IMR-90 (cell line): ENCODE measurements around the gene KCNMA1. TPM values are rescaled to one million over a fixed set of nuclear protein-coding genes. Genes with fewer than 3 reads are reported as not detected.

Experiments used
- ATAC-seq: fragments of 200-7000 bp; cut with Tn5 transposase; 2 replicates; pipeline ENCODE4 v1.9.1; 2020; ENCODE audit warnings: low read depth, mild to moderate bottlenecking, moderate library complexity
- BruUV-seq: library from RNA; stranded (reverse); fragments of 400-500 nt; replicated peaks from 2 replicates; lab custom pipeline; 2021; lab: Mats Ljungman, UMichigan
- CTCF ChIA-PET: fragments of 300-600 bp; formaldehyde crosslinking; extraction: SDS; loops from one replicate; lab custom pipeline; 2021; ENCODE audit warnings: antibody characterized with exemption; lab: Yijun Ruan, JAX
- POLR2A ChIA-PET: fragments of 300-600 bp; sonication (Branson Sonifier 250); formaldehyde crosslinking; loops from one replicate; lab custom pipeline; 2022; ENCODE audit warnings: antibody characterized with exemption; ENCODE audit not compliant: unreplicated experiment; lab: Charles Lee
- DNase-seq: peaks from one replicate; pipeline ENCODE4 v3.0.0; 2013
- H2AFZ ChIP-seq: replicated peaks from 2 replicates; pipeline ENCODE3; 2013; ENCODE audit warnings: low read length, mild to moderate bottlenecking; ENCODE audit not compliant: poor library complexity
- H2AK5ac ChIP-seq: 2 replicates; pipeline ENCODE4 v1.6.1; 2013; ENCODE audit warnings: low read depth, low read length, inconsistent platforms
- H2AK9ac ChIP-seq: replicated peaks from 2 replicates; pipeline ENCODE3; 2013; ENCODE audit warnings: mild to moderate bottlenecking, low read depth, low read length, moderate library complexity; ENCODE audit not compliant: poor library complexity
- H2BK120ac ChIP-seq: 2 replicates; pipeline ENCODE4 v1.6.1; 2013; ENCODE audit warnings: low read depth, low read length, inconsistent platforms
- H2BK15ac ChIP-seq: 3 replicates; pipeline ENCODE4 v1.6.1; 2013; ENCODE audit warnings: low read depth, low read length, inconsistent platforms
- H2BK20ac ChIP-seq: 2 replicates; pipeline ENCODE4 v1.6.1; 2013; ENCODE audit warnings: low read depth, mild to moderate bottlenecking, inconsistent platforms, low read length, moderate library complexity
- H2BK5ac ChIP-seq: 2 replicates; pipeline ENCODE4 v1.6.1; 2013; ENCODE audit warnings: mild to moderate bottlenecking, low read depth, low read length, inconsistent platforms; ENCODE audit not compliant: poor library complexity, severe bottlenecking
- H3K14ac ChIP-seq: replicated peaks from 2 replicates; pipeline ENCODE4 v1.6.1; 2013; ENCODE audit warnings: low read depth, low read length, inconsistent platforms
- H3K18ac ChIP-seq: 2 replicates; pipeline ENCODE4 v1.6.1; 2013; ENCODE audit warnings: low read depth, low read length, control low read depth
- H3K23ac ChIP-seq: 2 replicates; pipeline ENCODE4 v1.6.1; 2013; ENCODE audit warnings: low read depth, low read length, inconsistent platforms
- H3K27ac ChIP-seq: 2 replicates; pipeline ENCODE4 v1.5.1; 2013; ENCODE audit warnings: mild to moderate bottlenecking, control low read depth, low read length; ENCODE audit not compliant: insufficient read depth
- H3K27me3 ChIP-seq: 2 replicates; pipeline ENCODE4 v1.6.1; 2013; ENCODE audit warnings: low read length; ENCODE audit not compliant: control insufficient read depth, insufficient read depth
- H3K36me3 ChIP-seq: 2 replicates; pipeline ENCODE4 v1.6.1; 2013; ENCODE audit warnings: low read length, mixed read lengths; ENCODE audit not compliant: control insufficient read depth, insufficient read depth
- H3K4ac ChIP-seq: 2 replicates; pipeline ENCODE4 v1.6.1; 2013; ENCODE audit warnings: low read depth, low read length, inconsistent platforms
- H3K4me1 ChIP-seq: 2 replicates; pipeline ENCODE4 v1.6.1; 2013; ENCODE audit warnings: low read length, mixed read lengths; ENCODE audit not compliant: control insufficient read depth, insufficient read depth
- H3K4me2 ChIP-seq: 2 replicates; pipeline ENCODE4 v1.6.1; 2013; ENCODE audit warnings: low read depth, mild to moderate bottlenecking, control low read depth, low read length, moderate library complexity
- H3K4me3 ChIP-seq: 2 replicates; pipeline ENCODE4 v1.5.1; 2013; ENCODE audit warnings: low read depth, mild to moderate bottlenecking, control low read depth, low read length, moderate library complexity; ENCODE audit not compliant: insufficient read depth
- H3K56ac ChIP-seq: 2 replicates; pipeline ENCODE4 v1.6.1; 2013; ENCODE audit warnings: low read length, inconsistent platforms; ENCODE audit not compliant: insufficient read depth; ENCODE audit errors: extremely low read depth
- H3K79me1 ChIP-seq, 2 experiments: 2 replicates each; pipeline ENCODE4 v1.6.1; 2013; ENCODE audit warnings: low read length in 2 of 2, inconsistent platforms in 1 of 2, low read depth in 1 of 2
- H3K9ac ChIP-seq: 2 replicates; pipeline ENCODE4 v1.6.1; 2013; ENCODE audit warnings: low read depth, low read length, control low read depth
- H3K9me1 ChIP-seq: 2 replicates; pipeline ENCODE4 v1.6.1; 2013; ENCODE audit warnings: low read length, inconsistent platforms; ENCODE audit not compliant: insufficient read depth
- H3K9me3 ChIP-seq: 2 replicates; pipeline ENCODE4 v1.6.1; 2013; ENCODE audit warnings: low read length; ENCODE audit not compliant: control insufficient read depth, insufficient read depth
- H4K20me1 ChIP-seq: 2 replicates; pipeline ENCODE4 v1.6.1; 2013; ENCODE audit warnings: low read length, inconsistent platforms; ENCODE audit not compliant: insufficient read depth
- H4K5ac ChIP-seq: 2 replicates; pipeline ENCODE4 v1.6.1; 2013; ENCODE audit warnings: mild to moderate bottlenecking, low read depth, low read length, control low read depth
- H4K8ac ChIP-seq, 2 experiments: 2 replicates each; pipeline ENCODE4 v1.6.1; 2013; ENCODE audit warnings: low read depth in 2 of 2, low read length in 2 of 2, control low read depth in 1 of 2, inconsistent platforms in 1 of 2
- H4K91ac ChIP-seq: 2 replicates; pipeline ENCODE4 v1.6.1; 2013; ENCODE audit warnings: low read depth, low read length, inconsistent platforms; ENCODE audit not compliant: insufficient read depth
- MAZ ChIP-seq: IDR thresholded peaks from 2 replicates; pipeline ENCODE4 v1.6.1; 2012; ENCODE audit warnings: low read depth, mild to moderate bottlenecking, low read length, improper control_type of control experiment, moderate library complexity, borderline replicate concordance
- WGBS, 2 experiments: methylation state at CpG; one replicate each; pipeline versions ENCODE4 v1.1.5 to v1.1.7; 2013; ENCODE audit warnings: missing lambda C conversion rate in 2 of 2; ENCODE audit not compliant: insufficient read length in 1 of 2; ENCODE audit errors: extremely low coverage in 2 of 2; 5-methylcytosine and 5-hydroxymethylcytosine counted together
- dilution Hi-C: fragments of 300-500 bp; cut with HindIII; formaldehyde crosslinking; loops from one replicate; pipeline ENCODE4 v1.14.3; 2018; ENCODE audit warnings: low sequenced_read_pairs; ENCODE audit not compliant: unreplicated experiment
- in situ Hi-C: fragments of 300-500 bp; cut with MboI; formaldehyde crosslinking; loops from 3 replicates; pipeline ENCODE4 v1.14.3; 2019; ENCODE audit warnings: low sequenced_read_pairs, inconsistent platforms, mixed read lengths
- intact Hi-C: fragments of 100-400 bp; cut with micrococcal nuclease; formaldehyde crosslinking; loops from 2 replicates; pipeline ENCODE4 v1.10.0; 2022
- polyA plus RNA-seq, 3 experiments: library from polyadenylated mRNA; depleted of rRNA; stranded (reverse); fragments of >200 nt; gene quantifications; 2 replicates each; pipeline ENCODE4 v1.2.3, GENCODE V29; 2012; ENCODE audit warnings: low replicate concordance in 1 of 3
- total RNA-seq: library from RNA; depleted of rRNA; stranded (reverse); fragments of >200 nt; gene quantifications from 2 replicates; pipeline ENCODE4 v1.2.3, GENCODE V29; 2012

The KCNMA1 gene
- total and polyA plus RNA-seq, 2 of the 4 experiments (the other 2 are of a cell fraction): 25.6 to 29.6 TPM

- CTCF ChIA-PET: no interaction called here
- dilution Hi-C loops: no loop called here
- no TSS peak for BruUV-seq
Observed at GRCh38 chr10:77317221-77317620, 320.4 kb downstream of the KCNMA1 start.

More at GRCh38 chr10:77317221-77317620, 320.4 kb downstream of the KCNMA1 start:
- Histone ChIP-seq H3K27me3 (peaks cover 3% of the 10 kb centered on the region; the same call in 1 of the 2 replicates), H3K14ac (no peak overlapping the region), H2BK120ac (no peak overlapping the region), H2BK15ac (no peak overlapping the region), H2AK9ac (no peak overlapping the region), H2BK20ac (no peak overlapping the region), H3K4me2 (no peak overlapping the region), H2AK5ac (no peak overlapping the region), H3K18ac (no peak overlapping the region), H4K20me1 (peaks cover 7% of the 10 kb centered on the region), H3K4me1 (peaks cover 6% of the 10 kb centered on the region; the same call in 1 of the 2 replicates), H3K9me3 (peaks cover 3% of the 10 kb centered on the region; the same call in 1 of the 2 replicates), H3K9me1 (peaks cover 7% of the 10 kb centered on the region), H3K4me3 (no peak overlapping the region), H3K36me3 (no peaks in the 10 kb centered on the region), H4K91ac (no peak overlapping the region), H3K9ac (no peak overlapping the region), H4K5ac (no peak overlapping the region), H3K79me1 (0 out of 4 replicates have a peak, but pooled peaks cover 0 to 8% of the 10 kb centered on the region in 2 experiments), H3K23ac (no peak overlapping the region), H2BK5ac (no peak overlapping the region), H3K4ac (no peak overlapping the region), H3K27ac (no peak overlapping the region), H3K56ac (no peak overlapping the region), H4K8ac (no peak overlapping the region), H2AFZ (no peak overlapping the region)
- DNase-seq (no peak), ATAC-seq (no peak)
- no peak for TF ChIP-seq MAZ
- WGBS, 2 experiments: no CpG with 5 or more reads among the region's 5 CpGs
- POLR2A ChIA-PET: no interaction called here
- in situ Hi-C loops (no loop called here), intact Hi-C loops (no loop called here)
